ENCODE results near the gene CIDEA.

CIDEA gene

DNA sequence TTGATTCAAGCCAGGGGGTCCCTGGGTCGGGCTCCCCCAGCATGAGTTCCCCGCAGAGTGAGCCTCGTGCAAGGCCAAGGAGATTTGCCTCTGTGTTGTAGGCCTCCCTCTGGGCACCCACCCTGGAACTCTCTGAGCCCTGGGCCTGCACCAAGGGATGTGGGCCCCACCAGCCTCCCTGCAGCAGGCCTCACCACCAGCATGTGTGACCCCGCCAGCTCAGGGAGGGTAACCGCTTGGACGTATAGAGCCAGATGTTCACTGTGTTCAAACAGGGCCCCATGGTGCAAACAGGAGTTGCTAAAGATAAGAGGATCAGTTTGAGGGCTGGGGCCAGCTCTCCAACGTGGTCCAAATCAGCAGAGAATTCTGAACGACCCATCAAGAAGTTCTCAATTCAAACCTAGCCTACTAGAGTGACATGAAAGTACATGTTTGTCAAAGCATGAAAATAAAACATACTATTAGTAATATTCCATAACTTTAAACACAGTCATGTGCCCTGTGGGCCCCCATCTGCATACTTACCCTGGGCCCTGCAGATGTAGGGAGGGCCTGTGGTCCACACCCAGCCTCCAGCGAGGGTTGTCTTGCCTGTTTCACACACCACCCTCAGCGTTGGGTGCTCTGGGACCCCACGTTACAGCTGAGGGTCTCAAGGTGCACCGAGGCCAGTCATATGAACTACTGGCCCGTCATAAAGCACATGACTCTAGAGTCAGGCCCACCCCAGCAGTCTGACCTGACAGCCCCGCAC, 48.4 kb downstream of the CIDEA start:
- DNase-seq: no peak

DNA sequence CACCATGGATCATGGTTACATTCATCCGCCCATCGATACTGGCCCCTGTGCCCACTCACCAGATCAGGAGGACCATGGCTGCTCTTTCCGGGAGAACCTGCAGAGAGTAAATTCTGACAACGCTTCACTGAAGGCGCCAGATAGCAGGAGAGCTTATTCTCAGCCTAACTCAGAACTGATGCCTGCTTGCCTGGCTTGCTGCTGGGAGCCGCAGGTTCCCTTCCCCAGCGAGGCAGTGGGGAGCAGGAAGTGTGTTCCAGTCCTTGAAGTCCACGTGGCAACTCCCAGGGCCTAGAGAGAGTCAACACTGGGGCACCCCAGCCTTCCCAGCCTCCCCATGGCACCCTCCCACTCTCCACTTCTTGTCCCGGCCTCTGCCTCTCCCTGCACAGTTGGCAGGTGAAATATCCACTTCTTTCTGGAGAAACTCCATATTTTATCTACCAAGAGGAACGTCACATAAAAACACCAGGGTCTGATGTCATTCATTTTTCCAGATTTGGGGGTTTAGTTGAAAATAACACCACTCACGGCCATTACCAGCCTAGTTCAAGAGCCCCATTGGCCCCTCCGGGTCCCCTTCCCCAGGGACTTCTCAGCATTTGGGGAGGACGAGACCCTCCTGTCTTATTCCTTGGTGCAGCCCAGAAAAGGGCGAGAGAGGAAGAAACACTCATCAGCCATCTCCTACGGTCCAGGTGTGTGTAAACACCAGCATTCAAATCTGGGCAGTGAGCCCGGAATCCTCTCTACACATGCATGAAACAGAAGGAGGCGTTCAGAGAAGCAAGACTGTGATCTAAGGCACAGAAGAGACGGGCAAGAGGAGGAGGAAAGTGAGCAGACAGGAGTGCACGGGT, 50.4 kb downstream of the CIDEA start:
- DNase-seq: no peak

DNA sequence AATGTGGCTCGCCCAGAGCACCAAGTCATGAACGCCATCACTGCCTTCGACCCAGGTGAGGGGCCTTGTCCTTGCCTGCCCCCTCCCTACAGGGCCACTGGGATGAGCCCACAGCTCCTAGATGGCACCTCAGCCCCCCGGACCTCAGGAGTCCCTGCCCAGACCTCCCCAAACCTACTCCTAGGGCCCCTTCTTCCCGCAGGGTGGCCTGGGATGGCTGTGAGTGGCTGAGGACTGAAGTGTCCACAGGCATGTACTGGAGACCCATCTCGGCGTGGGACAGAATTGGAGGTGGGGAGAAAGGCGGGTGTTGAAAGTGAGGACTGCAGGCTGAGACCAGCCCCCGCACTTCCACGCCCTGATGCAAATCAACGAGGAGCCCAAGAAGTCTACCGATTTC, 51.0 kb downstream of the CIDEA start:
- DNase-seq: no peak

DNA sequence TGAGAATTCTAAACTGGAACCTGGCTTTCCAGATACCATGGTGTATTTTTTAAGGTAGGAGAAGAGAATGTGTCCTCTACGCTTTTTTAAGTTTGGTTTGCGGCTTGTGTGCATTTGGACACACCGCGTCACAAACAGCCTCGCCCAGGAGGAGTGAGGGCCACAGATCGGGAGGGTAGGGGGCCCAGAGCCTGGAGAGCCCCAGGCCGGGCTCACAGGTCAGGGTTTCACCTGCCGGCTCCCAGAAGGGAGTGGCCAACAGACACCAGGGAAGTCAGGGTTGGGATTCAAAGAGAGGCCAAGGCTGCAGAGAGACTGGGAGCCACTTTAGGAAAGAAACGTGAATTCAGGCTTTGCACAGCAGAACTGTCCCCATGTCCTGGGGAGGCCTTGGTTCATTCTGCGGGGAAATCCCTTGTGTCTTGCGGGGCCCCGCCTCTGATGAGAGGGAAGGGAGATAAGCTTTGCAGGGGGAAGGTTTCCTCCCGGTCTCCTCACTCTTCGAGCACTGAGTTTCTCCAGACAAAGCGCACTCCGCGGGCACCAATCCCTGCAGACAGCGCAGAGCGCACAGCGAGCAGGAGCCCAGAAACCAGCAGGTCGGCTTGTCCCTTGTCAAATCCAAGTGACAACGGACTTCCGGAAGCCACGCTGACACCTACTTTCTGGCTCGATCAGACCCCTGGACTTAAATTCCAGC, 51.9 kb downstream of the CIDEA start:
- DNase-seq: no peak

DNA sequence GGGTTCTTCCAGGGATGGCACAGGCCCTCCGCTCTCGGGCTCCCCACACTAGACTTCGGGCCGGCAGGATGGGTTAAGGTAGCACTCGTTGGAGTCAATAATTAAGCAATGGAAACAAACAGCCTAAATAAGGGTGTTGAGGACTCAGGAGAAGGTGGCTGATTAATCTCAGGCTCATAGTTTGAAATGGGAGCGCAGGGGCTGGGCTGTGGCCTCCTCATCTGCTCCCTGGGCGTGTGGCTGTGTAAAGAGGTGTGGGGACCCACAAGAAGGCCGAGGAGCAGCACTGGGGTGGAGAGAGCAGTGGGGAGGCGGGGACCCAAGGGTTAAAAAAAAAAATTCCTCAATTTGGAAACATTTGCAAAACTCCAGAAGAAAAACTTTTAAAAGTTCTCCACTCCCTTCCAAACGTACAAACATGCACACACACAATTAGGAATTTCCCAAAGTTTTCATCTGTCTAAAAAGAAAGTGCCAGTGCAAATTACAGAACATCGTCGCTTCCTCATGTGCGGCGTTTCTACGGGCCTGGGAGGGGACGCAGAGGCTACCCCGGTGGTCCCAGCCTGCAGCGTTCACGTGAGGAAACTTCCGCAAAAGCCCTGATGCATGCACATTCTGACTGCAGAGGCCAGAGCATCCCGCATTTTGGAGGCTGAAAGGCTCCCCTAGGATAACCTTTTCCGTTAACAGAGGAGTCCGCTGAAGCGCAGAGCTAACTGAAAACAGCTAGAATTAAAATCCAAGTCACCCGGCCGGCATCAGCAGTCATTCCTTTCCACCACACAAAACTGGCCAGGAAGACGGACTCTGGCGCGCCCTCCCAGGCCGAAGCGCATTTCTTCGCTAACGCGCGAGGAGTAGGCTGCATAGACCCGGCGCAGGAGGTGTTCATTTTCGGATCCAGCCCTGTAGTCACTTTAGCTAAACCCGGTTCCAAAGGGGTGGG, 52.9 kb downstream of the CIDEA start:
- DNase-seq: no peak

DNA sequence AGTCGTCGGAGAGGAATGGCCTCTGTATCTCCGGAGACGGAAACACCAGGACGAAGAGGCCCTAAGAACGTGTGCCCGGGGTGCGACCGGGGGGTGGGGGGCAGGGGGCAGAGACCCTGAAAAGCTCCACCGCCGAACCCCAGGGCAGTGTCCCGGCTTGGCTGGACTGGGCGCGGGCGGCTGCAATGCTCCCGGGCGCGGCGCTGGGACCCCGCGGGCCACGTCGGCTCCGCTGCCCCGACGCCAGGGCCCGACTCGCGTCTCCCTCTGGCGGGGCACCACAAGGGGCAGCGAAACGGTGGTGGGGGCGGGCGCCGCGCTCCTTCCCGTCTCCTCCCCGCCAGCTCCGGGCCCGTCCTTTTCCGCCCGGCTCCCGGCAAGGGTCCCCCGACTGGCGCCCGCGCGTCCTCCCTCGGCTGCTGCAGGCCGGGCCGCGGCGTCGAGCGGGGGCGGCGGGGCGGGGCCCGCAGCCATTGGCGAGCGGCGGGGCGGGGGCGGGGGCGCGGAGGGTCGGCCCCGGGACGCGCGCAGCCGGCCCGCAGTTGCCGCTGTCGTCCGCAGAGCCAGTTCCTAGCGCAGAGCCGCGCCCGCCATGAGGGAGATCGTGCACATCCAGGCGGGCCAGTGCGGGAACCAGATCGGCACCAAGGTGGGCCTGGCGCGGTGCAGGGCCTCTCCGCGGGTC, 53.7 kb downstream of the CIDEA start, which contains the start of gene TUBB6:
TUBB6 (plus strand) TSS at position 541 of the 685 bp plus-strand sequence; CDS start at position 593, 52 bp downstream.
- no peak for DNase-seq

DNA sequence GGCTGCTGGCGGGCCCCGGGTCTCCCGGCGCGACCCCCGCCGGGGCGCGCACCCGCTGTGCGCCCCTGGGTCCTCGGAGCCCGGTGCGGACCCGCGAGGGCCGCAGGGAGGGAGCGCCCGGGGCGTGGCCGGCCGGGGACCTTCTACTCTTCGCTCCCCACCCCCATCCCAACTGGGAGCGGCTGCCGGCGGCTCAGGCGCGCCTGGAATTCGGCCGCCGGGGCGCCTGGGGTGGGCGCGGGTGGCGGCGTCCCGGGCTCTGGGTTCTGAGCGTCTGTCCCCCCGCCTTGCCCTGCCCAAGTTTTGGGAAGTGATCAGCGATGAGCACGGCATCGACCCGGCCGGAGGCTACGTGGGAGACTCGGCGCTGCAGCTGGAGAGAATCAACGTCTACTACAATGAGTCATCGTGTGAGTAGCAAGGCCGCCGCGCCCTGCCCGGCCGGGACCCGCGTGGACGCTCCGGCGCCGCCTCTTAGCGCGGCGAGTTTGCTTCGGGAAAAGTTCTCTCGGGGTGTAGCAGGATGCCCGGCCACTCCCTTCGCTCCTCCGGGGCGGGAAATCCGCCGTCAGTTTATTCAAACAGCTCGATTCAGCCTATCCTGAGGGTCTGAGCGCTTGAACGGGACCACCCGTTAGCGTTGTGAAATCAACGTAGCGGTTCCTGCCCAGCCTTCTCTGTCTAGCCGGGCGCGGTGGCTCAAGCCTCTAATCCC, 54.4 kb downstream of the CIDEA start:
- no peak for DNase-seq

DNA sequence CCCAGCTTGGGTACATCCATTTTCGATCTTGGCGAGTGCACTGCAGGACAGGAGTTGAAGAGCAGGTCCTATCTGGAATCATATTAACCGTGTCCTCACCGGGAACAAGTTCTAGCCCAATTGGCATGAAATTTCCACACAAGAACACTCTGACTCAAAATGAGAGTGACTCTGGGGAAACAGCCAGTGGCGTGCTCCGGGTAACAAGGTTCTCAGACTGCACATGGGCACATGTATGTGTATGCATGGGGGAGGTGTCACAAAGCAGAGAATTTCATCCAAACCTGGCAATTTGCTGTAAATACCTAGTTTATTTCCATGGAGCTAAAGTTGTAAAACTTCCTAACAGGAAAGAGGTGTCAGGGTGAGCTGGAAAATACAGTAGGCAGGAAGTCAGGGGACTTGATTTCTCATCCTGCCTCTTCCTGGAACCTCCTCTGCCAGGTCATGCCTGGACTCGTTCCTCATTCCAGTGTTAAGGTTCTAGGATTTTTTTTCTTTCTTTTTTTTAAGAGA, 55.6 kb downstream of the CIDEA start:
- no peak for DNase-seq

DNA sequence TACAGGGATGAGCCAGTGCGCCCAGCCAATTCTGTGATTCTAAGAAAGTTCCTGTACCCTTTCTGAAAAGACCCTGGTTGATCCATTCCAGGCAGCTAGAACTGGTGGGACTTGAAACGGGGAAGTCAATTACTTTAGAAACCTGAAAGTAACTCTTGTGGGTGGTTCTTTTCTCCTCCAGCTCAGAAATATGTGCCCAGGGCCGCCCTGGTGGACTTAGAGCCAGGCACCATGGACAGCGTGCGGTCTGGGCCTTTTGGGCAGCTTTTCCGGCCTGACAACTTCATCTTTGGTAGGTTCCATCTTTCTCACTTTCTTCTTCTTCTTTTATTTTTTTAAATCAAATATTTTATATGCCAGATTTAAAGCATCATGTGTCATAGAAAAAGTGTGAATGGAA, 56.6 kb downstream of the CIDEA start:
- no peak for DNase-seq

DNA sequence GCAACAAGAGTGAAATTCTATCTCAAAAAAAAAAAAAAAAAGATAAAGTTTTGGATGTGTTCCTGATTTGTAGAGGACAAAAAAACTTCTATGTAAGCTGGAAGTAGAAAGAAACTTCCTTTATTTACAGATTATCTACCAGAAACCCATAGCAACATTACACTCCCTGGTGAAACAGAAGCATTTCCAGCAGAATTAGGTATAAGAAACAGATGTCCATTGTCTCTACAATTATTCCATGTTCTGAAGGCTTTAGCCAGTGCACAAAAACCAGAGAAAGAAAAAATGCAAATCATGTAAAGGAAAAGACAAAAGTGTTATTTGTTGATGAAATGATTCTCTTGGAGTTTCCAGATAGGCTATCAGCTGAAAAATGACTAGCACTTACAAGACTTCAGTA, 58.8 kb downstream of the CIDEA start:
- no peak for DNase-seq

DNA sequence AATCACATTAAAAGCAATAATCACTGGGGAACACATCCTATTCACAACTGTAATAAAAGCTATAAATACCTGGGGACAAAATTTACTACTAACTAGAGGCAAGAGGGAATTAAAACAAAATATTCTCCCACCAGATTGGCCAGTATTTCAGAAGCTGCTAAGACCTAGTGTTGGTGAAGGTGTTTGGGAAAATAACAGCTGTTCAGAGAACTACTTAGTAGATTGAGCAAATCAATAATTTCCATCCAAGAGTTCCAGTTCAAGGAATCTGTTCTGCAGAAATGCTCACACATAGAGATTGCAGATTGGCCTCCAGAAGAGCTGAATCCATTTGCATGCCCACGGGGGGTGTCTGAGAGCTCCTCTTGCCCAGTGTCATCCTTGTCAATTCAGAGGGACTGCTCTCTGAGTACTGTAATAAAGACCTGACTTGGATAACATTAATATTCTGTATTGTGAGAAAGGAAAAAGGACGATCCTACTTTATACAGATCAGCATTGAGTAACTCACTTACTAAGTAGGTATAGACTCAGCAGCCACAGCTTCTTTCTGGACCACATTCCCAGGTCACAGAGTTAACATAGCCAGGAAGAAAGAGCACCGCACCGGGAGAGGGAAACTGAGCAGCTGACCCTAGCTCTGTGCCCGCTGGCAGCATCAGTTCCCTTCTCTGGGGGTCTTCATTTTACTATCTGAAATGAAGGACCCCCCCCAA, 59.5 kb downstream of the CIDEA start:
- DNase-seq: no peak

DNA sequence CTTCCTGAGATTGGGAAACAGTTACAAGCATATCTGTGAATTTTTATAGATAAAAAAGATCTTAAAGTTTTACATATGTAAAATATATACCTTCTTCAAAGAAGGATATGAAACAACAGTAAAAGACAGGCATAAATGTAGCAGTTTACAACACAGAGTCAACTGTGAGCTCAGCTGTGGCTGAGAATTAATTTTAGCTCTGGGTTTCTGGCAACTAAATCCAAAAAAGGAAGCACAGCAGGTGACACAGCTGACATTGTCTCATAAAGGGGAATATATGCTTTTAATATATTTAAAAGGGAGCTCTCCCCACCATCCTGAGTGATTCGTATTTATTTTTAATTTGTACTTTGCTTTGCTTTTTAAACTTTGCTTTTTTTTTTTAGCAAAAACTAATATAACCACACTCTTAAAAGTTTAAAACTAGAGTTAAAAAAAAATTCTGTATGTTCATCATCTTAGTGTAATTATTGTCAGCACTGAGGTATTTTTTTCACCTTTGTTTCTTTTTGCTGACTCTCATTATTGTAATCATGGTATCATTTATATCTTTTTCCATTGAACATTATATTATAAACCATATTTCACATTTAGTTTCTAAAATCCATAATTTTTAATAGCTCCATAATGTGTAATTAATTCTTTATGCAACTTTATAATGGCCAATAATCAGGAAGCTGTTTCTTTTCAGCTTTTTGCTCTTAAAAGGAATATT, 60.6 kb downstream of the CIDEA start:
- DNase-seq: no peak

DNA sequence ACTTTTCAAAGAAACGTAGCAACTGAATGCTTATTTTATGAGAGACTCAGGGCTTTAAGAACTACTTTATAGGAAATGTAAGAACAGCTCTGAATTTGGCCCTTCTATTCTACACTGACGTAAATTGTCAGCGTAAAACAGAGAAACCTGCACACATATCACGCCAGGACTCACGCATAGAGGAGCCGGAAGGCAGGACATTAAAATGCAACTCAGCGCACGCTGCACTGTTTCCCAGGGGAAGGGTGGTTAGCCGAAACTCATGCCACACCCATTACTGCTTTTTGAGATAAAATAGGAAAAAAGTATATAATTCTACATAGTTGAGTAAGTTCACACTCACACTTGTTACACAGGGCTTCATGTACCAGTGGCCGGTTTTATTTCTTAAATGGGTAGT, 61.3 kb downstream of the CIDEA start:
- no peak for DNase-seq

DNA sequence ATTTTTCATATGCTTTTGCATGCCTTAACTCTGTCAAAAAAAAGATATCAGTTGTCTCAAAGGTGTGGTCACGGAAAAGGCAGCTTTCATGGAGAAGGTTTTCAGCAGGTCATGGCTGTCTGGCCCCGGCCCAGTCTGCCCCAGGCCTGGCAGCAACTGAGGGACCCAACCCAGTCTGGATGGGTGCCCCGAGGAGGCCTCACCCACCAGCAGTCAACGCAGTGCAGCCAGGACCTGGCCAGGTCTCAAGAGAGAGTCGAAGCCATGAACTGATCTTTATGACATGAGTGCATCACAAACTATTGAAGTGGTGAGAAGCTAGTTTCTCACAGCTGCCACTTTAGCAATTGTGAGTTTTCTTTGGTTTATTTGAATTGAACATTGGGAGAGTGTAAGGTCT, 61.8 kb downstream of the CIDEA start:
- no peak for DNase-seq

DNA sequence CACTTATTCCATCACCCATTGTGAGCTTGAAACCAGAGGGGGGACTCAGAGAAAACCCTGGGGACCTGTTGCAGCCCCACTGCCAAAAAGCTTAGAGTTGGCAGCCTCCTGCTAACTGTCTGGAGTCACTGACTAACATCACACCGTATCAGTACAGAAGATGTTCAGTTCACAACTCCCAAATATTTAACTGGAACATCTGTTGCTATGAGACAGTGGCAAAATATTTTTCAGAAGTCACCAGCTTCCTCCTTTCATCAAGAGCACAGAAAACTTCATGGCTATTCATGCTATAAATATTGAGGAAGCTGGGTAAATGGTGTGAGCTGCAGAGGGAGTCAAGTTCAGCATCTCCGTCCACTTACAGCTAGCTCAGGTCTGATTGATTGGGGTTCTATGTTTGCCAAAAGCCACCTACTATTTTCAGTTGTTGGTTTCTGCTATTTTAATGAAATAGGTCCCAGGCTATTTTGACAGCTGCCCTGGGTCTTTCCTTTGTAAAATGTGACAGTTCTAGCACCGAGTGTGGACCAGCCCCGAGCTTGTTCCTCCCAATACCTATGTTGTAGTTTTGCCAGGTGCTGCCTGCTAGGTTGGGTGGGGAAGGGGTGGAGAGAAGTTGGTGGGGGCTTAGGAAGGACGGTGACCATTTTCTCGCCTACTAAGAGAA, 63.6 kb downstream of the CIDEA start:
- DNase-seq: no peak

DNA sequence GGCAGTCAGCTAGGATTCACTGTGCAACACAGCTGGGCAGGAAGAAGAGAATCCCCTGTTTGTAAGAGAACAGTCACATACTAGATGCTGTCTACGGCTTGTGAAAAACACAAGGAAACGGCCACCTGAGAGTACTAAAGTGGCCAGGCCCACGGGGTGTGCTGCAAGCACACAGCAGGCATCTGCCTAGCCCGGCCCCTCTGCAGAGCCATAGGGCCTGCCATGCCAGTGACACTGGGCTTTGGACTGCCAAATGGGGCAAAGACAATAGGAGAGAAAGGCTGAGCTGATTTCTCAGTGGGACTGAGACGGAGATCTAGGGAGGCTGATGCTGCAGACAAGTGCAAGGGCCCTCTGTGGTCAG, 64.2 kb downstream of the CIDEA start:
- no peak for DNase-seq

DNA sequence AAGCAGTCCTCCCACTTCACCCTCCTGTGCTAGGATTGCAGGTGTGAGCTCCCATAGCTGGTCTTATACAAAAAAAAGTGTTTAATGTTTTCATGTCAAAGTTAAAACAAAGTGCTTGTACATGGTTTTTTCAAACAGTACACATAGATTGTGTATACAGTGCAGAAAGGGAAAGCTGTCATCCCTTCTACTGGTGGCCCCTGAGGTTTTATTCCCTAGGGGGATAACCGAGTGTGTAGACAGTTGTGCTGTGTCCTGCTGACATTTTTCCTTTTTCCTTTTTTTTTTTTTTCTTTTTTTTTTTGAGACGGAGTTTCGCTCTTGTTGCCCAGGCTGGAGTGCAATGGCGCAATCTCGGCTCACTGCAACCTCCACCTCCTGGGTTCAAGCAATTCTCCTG, 64.7 kb downstream of the CIDEA start:
- DNase-seq: no peak

DNA sequence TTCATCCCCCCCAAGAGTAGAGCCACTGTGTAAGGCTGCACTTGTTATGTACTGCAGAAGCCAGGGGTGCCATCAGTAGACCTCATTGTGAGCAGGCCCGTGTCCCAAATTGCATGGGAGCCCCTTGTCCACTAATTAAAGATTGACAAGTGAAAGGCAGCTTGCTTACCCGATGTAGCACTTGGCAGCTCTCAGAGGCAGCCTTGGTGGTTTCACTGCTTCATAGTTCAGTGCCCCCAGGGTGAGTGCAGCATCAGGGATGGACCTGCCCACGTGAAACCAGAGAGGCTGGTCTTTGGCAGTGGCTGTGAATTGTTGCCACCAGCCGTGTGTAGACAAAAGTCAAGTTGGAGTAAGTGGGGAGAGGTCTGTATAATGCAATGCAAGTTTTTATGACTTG, 67.2 kb downstream of the CIDEA start:
- DNase-seq: no peak

Measured in activated CD4-positive, alpha-beta T cell treated with anti-CD3 and anti-CD28 coated beads, Interleukin-2, amount 50 U/mL, for 1 hour (primary cell).